ENCODE results near the gene EN1.

- TF ChIP-seq CTCF (conservative IDR thresholded peaks at IDR 0.05; ENCODE audit: low read depth, low read length) (no peak), EZH2 (IDR thresholded peaks at IDR 0.05; ENCODE audit: borderline replicate concordance, low read depth, low read length, poor library complexity, severe bottlenecking) (no peak)
Measured at GRCh38 chr2:118830881-118831280, 16.6 kb downstream of the EN1 start.
